Suppressor macrophage treated with lipopolysaccharide for 4 hours (primary cell): ENCODE data around the gene VAMP5.
"Not testable (repeated sequence)": the region's sequence is repeated elsewhere in the genome, so short reads cannot be mapped to it uniquely, and the experiment has no call there.

Experiments used
- DNase-seq: peaks from one replicate; pipeline ENCODE4 v3.0.0-alpha.2; 2020

VAMP5 gene

DNA sequence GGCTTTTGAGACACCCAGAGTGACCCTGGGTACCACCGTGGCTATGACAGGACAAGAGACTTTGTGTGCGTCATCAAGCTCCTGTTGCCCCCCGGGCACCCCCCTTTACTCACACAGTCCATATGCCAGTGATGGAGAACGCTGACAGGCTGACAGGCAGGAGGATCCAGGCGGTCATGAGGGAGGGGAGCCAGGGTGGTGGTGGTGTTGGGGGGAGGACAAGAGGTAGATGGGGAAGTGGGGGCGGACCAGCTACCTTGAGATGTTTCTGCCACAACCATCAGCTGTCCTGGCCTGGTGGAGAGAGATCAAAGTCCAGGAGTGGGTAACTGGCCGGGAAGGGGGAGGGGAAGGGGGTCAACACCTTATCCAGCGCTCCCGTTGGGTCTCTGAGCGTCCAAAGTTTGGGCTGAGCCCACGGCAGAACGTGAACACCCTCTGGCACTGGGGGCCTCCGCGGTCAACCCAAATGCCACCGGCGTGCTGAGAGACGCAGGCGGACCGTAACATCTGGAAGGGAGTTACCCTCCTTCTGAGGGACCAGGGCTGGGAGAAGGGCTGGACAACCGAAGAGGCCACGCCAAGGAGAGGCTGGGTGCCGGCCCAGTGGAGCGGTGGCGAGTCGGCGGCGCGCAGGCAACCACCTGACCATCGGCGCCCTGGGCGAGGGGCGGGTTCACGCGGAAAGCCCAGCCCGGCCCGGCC is 17.7 kb downstream of the VAMP5 start:
- DNase-seq: peak; percentile 51

DNA sequence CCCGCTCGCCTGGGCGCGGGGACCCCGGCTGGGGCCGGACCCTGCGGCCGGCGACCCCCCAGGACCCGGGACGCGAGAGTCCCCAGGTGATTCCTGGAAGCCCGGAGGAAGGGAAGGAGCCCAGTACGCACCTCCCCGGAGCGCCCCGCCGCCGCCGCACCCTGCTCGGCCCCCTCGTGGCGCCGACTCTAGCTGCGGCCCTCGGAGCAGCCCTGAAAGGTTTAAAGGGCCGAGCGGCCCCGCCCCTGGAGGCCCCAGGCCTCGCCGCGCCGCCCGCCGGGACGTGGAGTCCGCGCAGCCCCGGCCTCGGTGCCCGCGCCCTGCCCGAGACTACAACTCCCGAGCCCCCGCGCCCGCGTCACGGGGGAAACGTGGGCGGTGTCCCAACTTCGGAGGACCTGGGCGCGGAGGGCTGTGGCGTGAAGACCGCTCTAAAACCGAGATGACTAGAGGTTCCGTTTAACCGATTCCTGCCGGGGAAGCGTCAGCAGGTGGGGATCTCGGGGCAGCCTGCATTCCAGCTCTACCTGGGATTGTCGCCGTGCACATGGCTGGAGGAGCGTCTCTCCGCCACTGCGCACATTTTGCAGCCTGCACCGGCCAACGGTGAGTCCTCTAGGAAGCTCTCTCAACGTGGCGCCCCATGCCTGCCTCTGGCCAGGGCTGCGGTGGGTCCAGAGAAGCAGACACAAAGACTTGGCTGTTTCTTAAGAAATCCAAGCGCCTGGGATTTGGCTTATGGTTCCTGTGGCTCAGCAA is 18.4 kb downstream of the VAMP5 start, which contains the start of gene TMEM150A:
Gene TMEM150A, minus strand, starts transcription at position 223 of the 759 bp plus-strand sequence. CDS start 750 bp downstream, outside the sequence.
- DNase-seq: peak; percentile 97

- not testable (repeated sequence) for DNase-seq
These were observed 19.9 kb downstream of the VAMP5 start for GRCh38 chr2:85604133-85604444.

DNA sequence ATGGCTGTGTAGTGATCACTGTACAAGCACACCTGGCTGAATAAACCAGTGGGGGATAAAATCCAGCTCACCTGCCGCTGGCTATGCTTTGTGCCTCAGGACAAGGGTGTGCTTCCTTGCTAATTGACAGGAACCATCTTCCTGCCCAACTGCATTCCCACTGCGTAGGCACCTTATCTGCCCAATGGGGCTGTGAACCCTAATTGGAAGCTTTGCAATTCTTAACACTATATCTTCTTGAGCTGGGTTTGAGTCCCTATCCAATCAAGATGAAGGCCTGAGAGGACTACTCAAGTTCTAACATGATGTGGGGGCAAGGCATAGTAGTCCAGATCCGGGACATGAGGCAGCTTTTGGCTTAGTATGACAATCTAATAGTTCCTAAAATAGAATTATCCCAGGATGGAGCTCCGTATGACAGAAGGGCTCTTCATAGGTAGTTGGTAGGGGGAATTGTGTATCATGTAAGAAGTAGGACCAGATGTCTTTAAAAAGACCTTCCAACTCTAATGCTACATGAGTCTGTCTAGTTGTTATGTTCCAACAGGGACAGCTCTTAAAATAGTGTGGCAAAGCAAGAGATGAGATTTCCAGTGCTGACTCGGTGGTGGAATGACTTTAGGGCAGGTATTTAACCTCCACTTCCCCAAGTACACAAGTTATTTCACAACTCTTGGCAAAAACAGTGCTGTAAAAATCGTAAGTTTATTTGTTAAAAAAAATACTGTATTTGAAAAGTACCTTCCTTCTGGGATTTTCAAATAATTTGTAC is 20.5 kb downstream of the VAMP5 start:
- DNase-seq: no peak

- DNase-seq: no peak
These were observed 21.3 kb downstream of the VAMP5 start for GRCh38 chr2:85605406-85606115.

DNA sequence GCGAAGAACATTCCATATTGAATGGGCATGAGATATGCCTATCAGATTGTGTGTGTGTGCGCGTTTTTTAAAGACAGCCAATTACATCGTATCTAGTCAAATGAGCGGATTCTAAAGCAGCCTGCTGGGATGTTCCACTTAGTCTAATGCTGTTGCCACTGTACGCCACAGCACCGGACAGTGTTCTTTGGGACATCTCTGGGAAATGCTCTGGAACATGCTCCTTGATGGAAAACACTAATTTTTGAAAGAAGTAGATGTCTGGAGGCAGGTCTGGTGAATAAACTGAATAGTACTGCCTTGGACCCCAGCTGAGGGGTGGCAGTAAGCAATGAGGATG is 21.9 kb downstream of the VAMP5 start:
- DNase-seq: no peak

- no peak for DNase-seq
These were observed 23.3 kb downstream of the VAMP5 start for GRCh38 chr2:85607268-85608215.

DNA sequence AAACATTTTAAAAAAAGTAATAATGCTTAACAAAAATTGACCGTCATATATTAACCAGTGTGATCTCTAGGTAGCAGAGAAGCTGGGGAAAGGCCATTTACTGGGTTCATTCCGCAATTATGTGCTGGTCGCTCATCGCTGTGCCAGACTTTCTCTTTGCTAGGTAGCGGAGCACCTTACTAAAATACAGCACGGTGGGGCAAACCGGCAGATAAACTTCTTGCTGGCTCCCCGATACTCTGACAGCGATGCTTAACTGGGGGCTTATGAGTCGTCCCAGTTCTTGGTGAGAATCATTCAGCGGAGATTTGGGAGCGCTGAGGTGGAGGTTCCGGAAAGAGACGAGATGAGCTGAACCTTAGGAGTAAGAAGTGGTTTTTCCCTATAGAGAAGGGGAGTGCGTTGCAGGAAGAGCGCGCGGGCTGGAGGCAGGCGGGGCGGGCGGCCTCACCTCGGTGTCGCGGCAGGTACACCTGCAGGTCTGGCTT is 27.0 kb downstream of the VAMP5 start:
- DNase-seq: no peak

DNA sequence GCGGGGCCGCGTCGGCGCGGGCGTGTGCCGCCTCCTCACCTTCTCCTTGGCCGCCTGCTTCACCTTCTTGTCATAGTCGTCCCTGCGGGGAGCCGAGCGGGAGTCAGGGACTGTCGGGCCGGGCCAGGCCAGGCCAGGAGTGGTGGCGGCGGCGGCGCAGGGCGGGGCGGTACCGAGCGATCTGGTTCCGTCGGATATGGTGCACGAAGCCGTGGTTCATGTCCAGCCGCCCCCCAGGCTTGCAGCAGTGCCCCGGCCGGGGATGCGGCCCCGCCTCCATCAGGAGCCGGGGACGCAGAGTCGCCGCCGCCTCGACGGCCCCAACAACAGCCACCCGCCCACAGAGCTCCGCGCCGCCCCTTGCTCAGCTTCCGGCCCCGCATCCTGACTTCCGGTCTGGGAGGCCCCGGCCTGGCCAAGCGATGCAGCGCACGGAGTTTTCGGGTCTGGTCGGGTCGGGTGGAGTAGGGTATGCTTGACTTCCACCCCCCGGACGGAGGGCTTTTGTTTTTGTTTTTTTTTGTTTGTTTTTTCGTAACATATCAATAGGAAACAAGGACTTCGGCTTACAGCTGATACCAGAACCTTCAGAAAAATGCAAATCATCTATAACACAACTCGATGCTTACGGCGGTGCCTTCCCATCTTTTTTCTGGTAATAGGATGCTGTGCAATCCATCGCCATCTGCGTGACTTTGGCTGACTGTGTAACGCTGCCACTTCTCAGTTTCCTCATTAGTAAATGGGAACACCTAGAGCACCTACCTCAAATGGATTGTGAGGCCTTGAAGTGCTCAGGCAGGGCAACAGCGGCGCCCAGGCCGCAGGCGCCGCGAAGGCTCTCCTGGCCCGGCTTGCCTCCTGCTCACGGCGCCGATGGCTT is 27.7 kb downstream of the VAMP5 start, which contains the start of gene C2orf68:
Gene C2orf68, minus strand, starts transcription at position 362 of the 883 bp plus-strand sequence. Its CDS starts 82 bp downstream, at position 280.
- DNase-seq: peak; percentile 90

GRCh38 chr2:85613717-85614515 is 29.7 kb downstream of the VAMP5 start:
- no peak for DNase-seq

- DNase-seq: not testable (repeated sequence)
These were observed 30.5 kb downstream of the VAMP5 start for GRCh38 chr2:85614757-85615156.

DNA sequence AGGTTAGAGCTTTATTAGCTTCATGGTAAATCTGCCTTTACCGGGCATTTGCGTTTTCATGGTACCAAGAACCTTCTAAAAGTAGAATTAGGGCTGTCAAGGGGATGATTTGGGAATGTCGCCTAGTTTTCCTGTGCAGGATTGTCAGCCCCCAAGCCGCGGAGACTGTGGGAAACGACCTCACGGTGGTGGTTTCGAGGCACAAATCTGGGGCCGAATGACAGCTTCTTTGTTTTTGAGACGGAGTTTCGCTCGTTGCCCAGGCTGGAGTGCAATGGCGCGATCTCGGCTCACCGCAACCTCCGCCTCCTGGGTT is 31.1 kb downstream of the VAMP5 start:
- no peak for DNase-seq

DNA sequence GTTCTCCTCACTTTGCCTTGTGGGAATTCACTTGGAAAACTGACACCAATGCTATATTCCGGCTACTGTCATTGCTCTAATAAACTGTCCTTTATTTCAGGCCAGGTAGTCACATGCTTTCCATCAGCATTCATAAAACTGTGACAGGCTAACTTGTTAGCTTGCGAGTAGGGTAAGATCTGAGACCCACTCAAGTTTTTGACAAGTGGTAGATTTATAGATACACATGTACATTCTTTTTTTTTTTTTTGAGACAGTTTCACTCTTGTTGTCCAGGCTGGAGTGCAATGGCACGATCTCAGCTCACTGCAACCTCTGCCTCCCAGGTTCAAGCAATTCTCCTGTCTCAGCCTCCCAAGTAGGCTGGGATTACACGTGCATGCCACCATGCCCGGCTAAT is 33.5 kb downstream of the VAMP5 start:
- not testable (repeated sequence) for DNase-seq

GRCh38 chr2:85619617-85620016 is 35.4 kb downstream of the VAMP5 start:
- DNase-seq: no peak

DNA sequence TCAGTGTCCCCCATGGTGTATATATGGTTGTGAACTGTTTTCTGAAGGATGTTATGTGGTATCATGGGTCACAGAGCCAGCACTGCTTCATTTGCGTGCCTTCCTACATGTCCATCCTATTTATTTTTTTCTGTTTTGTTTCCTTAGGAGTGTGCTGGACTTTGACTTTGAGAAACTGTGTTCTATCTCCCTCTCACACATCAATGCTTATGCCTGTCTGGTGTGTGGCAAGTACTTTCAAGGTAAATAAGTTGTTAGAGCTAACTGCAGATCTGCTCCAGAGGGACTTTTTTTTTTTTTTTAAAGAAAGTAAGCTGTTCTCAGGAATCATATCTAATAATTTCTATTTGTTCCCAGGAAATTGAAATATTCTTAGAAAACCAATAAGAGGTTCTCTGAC is 37.1 kb downstream of the VAMP5 start:
- no peak for DNase-seq

DNA sequence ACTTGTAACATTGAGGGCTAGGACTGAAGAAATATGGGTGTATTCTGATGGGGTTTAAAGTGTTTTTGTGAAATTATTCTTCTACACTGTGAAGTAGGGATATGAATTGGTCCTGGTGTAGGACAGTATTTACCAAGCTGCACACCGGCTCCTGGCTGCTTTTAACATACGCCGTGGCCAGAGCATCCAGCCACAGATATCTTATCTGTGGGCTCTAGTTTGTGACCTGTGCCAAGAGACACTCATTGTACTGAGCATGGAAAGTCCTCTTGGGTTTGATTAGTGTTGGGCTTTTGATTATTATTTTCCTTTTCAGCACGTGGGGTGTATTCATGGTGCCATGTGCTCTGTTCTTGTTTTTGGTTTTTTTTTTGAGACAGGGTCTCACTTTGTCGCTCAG is 39.8 kb downstream of the VAMP5 start:
- no peak for DNase-seq

DNA sequence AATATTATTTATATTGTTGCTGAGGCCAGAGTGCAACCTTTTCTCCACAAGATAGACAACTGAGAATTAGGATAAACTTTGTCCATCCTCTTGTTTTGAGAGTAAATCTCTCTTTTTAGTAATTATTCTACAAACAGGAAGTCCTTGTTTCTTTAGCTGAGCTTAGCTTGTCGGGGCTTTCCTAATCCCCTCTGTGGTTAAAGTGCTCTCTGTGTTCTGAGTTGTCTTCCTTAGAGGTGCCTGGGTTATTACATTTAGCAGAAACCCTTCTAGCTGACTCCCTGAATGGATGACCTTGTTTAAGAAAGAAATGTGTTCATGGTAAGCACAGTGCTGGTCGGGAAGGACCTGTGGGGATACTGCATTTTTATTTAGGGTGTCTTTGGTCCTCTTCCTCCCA is 44.4 kb downstream of the VAMP5 start:
- peak; percentile 11 for DNase-seq

DNA sequence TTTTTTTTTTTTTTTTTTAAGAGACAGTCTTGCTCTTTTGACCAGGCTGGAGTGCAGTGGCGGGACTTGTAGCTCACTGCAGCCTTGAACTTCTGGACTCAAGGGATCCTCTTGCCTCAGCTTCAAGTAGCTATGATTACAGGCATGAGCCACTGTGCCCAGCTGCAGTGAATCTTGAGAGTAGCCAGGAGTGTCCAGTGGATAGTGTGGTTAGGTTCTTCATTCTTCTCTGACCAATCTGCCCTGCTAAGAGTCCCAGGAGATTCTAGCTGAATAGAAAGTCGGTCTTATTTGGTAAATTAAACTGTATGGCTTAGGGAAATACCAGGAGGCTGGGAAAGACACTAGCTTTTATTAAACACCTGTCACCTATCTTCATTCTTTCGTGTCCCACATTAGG is 47.1 kb downstream of the VAMP5 start:
- DNase-seq: no peak

DNA sequence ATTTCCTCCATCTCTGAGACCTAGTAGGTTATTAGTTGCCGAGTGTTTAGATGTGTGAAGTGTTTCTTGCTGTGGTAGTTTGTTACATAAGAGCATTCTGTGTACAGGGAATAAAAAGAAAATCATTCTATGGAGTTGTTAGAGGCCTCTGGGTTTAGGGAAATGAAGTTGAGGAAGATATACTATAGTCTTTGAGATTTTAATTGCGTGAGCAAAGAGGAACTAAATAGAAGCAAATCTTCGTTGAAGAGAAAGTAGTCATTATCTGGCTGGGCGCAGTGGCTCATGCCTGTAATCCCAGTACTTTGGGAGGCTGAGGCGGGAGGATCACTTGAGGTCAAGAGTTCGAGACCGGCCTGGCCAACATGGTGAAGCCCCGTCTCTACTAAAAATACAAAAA is 50.8 kb downstream of the VAMP5 start:
- peak; percentile 10 for DNase-seq

DNA sequence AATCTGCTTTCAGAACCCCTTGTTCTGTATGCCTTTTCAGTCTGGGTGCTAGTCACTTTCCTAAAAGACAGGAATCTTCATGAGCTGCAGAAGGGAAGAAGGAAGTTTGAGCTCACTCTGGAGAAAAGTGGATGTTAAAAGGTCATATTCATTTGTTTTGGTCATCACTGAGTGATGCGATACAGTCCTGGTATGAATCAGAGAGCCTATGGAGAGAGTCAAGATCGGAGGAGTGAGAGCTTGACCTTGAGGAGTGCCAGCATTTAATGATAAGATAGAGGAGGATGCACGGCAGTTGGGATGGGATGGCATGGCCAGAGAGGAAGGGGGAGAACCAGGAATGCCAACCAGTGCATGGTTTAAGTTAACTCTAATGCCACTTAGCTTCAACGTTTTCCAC is 51.4 kb downstream of the VAMP5 start:
- DNase-seq: peak; percentile 51
